ENCODE measurements around the gene MYMX. TPM values are rescaled to one million over a fixed set of nuclear protein-coding genes. Genes with fewer than 3 reads are reported as not detected.

The MYMX gene
- polyA plus RNA-seq, 1 experiment = not detected

- peaks cover 13% of the 10 kb centered on the region for H3K27me3 ChIP-seq (ENCODE audit: control insufficient read depth, insufficient read depth, low read length)
- no peak for DNase-seq (ENCODE audit: low read depth, low spot score)
- no peaks in the 10 kb centered on the region for H3K9me3 ChIP-seq (ENCODE audit: control insufficient read depth, insufficient read depth, low read length)
- TF ChIP-seq, protein P1, sequence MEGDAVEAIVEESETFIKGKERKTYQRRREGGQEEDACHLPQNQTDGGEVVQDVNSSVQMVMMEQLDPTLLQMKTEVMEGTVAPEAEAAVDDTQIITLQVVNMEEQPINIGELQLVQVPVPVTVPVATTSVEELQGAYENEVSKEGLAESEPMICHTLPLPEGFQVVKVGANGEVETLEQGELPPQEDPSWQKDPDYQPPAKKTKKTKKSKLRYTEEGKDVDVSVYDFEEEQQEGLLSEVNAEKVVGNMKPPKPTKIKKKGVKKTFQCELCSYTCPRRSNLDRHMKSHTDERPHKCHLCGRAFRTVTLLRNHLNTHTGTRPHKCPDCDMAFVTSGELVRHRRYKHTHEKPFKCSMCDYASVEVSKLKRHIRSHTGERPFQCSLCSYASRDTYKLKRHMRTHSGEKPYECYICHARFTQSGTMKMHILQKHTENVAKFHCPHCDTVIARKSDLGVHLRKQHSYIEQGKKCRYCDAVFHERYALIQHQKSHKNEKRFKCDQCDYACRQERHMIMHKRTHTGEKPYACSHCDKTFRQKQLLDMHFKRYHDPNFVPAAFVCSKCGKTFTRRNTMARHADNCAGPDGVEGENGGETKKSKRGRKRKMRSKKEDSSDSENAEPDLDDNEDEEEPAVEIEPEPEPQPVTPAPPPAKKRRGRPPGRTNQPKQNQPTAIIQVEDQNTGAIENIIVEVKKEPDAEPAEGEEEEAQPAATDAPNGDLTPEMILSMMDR (IDR thresholded peaks at IDR 0.05; ENCODE audit: low read depth, low read length) = no peak
- no peak overlapping the region for H3K27ac ChIP-seq (ENCODE audit: low read depth, low read length)
- CTCF ChIA-PET = interaction anchor here (0.9 kb wide), 1 partner anchor 14 kb away, joined by 3 read pairs; no protein-coding TSS in a partner anchor
- no peak overlapping the region for H3K4me3 ChIP-seq (ENCODE audit: low read depth, low read length)
- POLR2A ChIA-PET = no interaction called here
Measured at GRCh38 chr6:44186635-44187025, 30.1 kb upstream of the MYMX start.

DNA sequence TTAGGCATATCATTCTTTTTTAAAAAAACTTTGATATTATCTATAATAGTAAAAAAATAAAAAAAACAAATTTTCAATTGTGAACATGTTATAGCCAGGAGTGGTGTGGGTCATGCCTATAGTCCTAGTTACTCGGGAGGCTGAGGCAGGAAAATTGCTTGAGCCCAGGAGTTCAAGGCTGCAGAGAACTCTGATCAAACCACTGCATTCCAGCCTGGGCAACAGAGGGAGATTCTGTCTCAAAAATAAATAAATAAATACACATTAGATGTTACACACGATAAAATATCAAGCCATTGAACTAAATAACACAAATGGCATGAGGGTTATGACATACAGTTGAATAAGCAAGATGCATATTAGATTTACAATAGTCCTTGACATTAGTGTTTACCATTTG is 27.9 kb upstream of the MYMX start:
- Histone ChIP-seq H3K27me3 (ENCODE audit: control insufficient read depth, insufficient read depth, low read length) (peaks cover 6% of the 10 kb centered on the region), H3K27ac (ENCODE audit: low read depth, low read length) (no peak overlapping the region), H3K4me3 (ENCODE audit: low read depth, low read length) (no peak overlapping the region), H3K9me3 (ENCODE audit: control insufficient read depth, insufficient read depth, low read length) (no peaks in the 10 kb centered on the region)
- CTCF ChIA-PET = interaction anchor here (1.6 to 2.7 kb wide), 2 partner anchors 16 to 46 kb away, joined by 4 to 10 read pairs; no protein-coding TSS in a partner anchor
- no peak for DNase-seq (ENCODE audit: low read depth, low spot score)
- TF ChIP-seq, protein P1 (IDR thresholded peaks at IDR 0.05; ENCODE audit: low read depth, low read length) = no peak
- POLR2A ChIA-PET = no interaction called here

- no peak for DNase-seq (ENCODE audit: low read depth, low spot score)
- no peaks in the 10 kb centered on the region for H3K9me3 ChIP-seq (ENCODE audit: control insufficient read depth, insufficient read depth, low read length)
- peaks cover 8% of the 10 kb centered on the region for H3K27me3 ChIP-seq (ENCODE audit: control insufficient read depth, insufficient read depth, low read length)
- H3K27ac ChIP-seq (ENCODE audit: low read depth, low read length) = no peak overlapping the region
- ChIA-PET CTCF (interaction anchor here (0.7 to 2.7 kb wide), 4 partner anchors 9 to 48 kb away, joined by 3 to 10 read pairs (median 4); no protein-coding TSS in a partner anchor), POLR2A (no interaction called here)
- H3K4me3 ChIP-seq (ENCODE audit: low read depth, low read length) = no peak overlapping the region
- TF ChIP-seq, protein P1 (IDR thresholded peaks at IDR 0.05; ENCODE audit: low read depth, low read length) = no peak
Measured at GRCh38 chr6:44189257-44189656, 27.5 kb upstream of the MYMX start.

DNA sequence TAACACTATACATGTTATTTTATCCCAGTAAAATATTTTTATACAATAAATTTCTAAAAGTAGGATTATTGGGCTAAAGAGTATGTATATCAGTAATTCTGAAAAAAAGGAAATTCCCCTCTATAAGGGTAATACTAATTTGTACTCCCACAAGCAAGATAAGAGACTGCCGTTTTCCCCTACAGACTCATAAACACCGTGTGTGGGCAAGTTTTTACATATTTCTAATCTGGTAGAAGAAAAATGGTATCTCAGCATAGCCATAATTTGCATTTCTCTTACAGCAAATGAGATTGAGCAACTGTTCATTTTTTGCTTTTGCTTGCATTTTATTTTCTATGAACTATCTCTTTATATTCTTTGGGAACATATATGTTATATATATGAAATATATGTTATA is 26.0 kb upstream of the MYMX start:
- DNase-seq (ENCODE audit: low read depth, low spot score) = no peak

DNA sequence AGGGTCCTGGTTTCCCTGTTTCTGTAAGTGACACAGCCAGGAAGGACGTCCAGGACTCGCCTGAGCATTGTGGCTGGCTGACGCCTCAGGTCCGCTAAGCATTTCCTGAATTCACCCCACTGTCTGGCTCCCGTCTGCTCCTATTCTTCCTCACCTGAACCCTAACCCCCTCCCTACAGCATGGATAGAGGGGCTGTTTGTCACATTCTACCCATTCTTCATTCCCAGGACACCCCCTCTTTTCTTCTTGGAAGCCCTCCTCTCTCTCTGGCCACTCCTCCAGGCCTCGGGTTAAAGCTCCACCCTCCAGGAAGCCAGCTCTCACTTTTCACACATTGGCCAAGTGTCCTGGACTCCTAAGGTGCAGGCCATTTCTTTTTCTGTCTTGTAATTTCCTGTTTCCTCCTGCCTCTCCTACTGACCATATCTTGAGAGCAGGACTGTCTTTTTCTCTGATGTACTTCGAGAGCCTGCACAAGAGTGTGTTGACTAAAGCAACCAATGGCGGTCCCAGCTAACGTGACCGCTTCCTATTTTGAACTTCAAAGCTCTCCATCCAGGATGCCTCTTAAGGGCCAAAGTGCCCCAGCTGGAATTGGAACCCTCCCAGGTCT is 24.2 kb upstream of the MYMX start:
- Histone ChIP-seq H3K27ac (ENCODE audit: low read depth, low read length) (no peak overlapping the region), H3K27me3 (ENCODE audit: control insufficient read depth, insufficient read depth, low read length) (peaks cover 9% of the 10 kb centered on the region), H3K9me3 (ENCODE audit: control insufficient read depth, insufficient read depth, low read length) (no peaks in the 10 kb centered on the region), H3K4me3 (ENCODE audit: low read depth, low read length) (no peak overlapping the region)
- TF ChIP-seq, protein P1 (IDR thresholded peaks at IDR 0.05; ENCODE audit: low read depth, low read length) = no peak
- ChIA-PET POLR2A (no interaction called here), CTCF (interaction anchor here (0.6 to 1.8 kb wide), 3 partner anchors 18 to 42 kb away, joined by 3 to 10 read pairs (median 4); no protein-coding TSS in a partner anchor)
- no peak for DNase-seq (ENCODE audit: low read depth, low spot score)

More for the DNA sequence above, 26.0 kb upstream of the MYMX start:
- ChIA-PET CTCF (interaction anchor here (1.1 to 2.7 kb wide), 2 partner anchors 18 to 31 kb away, joined by 9 to 10 read pairs; no protein-coding TSS in a partner anchor), POLR2A (no interaction called here)
- Histone ChIP-seq H3K27me3 (ENCODE audit: control insufficient read depth, insufficient read depth, low read length) (peaks cover 13% of the 10 kb centered on the region), H3K9me3 (ENCODE audit: control insufficient read depth, insufficient read depth, low read length) (no peaks in the 10 kb centered on the region), H3K4me3 (ENCODE audit: low read depth, low read length) (no peak overlapping the region), H3K27ac (ENCODE audit: low read depth, low read length) (no peak overlapping the region)
- TF ChIP-seq, protein P1 (IDR thresholded peaks at IDR 0.05; ENCODE audit: low read depth, low read length) = no peak

Measured in AG04450 (cell line).